Measurements from ENCODE around the gene IFITM1.

Gene IFITM1

GRCh38 chr11:271319-271715 lies 42.5 kb upstream of the IFITM1 start:
- no peak overlapping the region for H3K4me3 ChIP-seq (ENCODE audit: low read length)
- DNase-seq (ENCODE audit: low read depth), result no peak
- TF ChIP-seq, protein P1, sequence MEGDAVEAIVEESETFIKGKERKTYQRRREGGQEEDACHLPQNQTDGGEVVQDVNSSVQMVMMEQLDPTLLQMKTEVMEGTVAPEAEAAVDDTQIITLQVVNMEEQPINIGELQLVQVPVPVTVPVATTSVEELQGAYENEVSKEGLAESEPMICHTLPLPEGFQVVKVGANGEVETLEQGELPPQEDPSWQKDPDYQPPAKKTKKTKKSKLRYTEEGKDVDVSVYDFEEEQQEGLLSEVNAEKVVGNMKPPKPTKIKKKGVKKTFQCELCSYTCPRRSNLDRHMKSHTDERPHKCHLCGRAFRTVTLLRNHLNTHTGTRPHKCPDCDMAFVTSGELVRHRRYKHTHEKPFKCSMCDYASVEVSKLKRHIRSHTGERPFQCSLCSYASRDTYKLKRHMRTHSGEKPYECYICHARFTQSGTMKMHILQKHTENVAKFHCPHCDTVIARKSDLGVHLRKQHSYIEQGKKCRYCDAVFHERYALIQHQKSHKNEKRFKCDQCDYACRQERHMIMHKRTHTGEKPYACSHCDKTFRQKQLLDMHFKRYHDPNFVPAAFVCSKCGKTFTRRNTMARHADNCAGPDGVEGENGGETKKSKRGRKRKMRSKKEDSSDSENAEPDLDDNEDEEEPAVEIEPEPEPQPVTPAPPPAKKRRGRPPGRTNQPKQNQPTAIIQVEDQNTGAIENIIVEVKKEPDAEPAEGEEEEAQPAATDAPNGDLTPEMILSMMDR (IDR thresholded peaks at IDR 0.05; ENCODE audit: insufficient read depth, low read depth, low read length, missing control alignments), result no peak

DNA sequence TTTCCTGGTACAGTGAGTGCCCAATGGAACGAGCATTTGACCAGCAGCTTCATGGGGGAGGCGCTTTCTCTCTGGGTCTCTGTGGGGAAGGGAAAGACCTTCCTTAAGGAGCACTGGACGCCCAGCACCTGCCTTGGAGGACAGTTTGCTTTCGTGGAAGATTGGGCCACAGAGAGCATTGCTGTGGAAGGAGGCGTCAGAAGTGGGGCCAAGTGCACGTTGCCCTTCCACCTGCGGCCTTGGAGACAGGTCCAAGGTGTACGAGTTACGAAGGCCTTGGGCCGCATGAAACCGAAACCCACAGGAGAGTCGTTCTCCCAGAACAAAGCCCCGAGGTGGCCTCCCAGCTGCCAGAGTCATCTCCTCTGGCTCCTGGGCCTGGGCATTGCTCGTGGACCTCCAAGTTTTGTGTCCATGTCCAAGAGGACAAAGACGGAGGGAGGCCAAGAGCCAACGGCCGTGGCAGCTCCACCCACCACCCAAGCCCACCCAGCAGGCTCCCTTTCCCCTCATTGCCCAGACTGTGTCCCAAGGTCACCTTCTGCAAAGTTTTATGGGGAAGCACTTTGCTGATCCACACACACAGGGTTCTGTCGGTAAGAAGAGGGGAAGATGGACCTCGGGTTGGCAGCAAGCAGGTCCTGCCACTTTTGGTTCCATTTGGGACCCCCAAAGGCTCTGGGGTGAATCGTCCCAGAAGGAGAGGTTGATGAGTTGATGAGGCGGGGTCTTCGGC lies 41.5 kb upstream of the IFITM1 start:
- H3K4me3 ChIP-seq (ENCODE audit: low read length), result no peak overlapping the region
- TF ChIP-seq, protein P1 (IDR thresholded peaks at IDR 0.05; ENCODE audit: insufficient read depth, low read depth, low read length, missing control alignments), result no peak
- no peak for DNase-seq (ENCODE audit: low read depth)

DNA sequence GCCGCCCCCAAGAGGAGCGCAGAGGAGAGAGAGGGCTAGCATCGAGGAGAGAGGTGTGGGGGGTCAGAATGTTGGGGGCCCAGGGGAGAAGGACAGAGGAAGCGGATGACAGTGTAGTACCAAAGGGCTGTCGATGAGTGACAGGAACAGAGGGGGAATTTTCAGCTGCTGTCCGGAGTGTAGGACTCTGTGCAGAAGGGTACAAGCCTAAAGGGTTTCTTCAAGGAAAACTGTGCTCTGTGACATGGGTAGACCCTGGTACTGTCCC lies 41.0 kb upstream of the IFITM1 start:
- DNase-seq (ENCODE audit: low read depth), result no peak
- no peak overlapping the region for H3K4me3 ChIP-seq (ENCODE audit: low read length)
- TF ChIP-seq, protein P1 (IDR thresholded peaks at IDR 0.05; ENCODE audit: insufficient read depth, low read depth, low read length, missing control alignments), result no peak

DNA sequence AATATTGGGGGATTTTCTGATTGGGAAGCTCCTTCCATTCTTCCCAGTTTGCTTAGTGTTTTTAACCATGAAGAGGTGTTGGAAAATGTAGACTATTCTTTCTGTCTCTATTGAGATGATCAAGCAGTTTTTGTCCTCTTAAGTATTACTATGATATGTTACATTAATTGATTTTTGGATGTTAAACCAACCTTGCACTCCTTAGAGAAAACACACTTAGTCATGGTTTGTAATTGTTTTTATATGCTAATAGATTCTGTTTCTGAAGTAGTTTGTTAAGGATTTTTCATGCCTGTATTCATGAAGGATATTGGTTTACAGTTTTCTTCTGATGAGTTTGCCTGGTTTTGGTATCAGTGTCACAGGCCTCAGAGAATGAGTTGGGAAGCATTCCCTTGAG lies 37.6 kb upstream of the IFITM1 start:
- TF ChIP-seq, protein P1 (IDR thresholded peaks at IDR 0.05; ENCODE audit: insufficient read depth, low read depth, low read length, missing control alignments), result no peak
- DNase-seq (ENCODE audit: low read depth), result no peak
- no peak overlapping the region for H3K4me3 ChIP-seq (ENCODE audit: low read length)

DNA sequence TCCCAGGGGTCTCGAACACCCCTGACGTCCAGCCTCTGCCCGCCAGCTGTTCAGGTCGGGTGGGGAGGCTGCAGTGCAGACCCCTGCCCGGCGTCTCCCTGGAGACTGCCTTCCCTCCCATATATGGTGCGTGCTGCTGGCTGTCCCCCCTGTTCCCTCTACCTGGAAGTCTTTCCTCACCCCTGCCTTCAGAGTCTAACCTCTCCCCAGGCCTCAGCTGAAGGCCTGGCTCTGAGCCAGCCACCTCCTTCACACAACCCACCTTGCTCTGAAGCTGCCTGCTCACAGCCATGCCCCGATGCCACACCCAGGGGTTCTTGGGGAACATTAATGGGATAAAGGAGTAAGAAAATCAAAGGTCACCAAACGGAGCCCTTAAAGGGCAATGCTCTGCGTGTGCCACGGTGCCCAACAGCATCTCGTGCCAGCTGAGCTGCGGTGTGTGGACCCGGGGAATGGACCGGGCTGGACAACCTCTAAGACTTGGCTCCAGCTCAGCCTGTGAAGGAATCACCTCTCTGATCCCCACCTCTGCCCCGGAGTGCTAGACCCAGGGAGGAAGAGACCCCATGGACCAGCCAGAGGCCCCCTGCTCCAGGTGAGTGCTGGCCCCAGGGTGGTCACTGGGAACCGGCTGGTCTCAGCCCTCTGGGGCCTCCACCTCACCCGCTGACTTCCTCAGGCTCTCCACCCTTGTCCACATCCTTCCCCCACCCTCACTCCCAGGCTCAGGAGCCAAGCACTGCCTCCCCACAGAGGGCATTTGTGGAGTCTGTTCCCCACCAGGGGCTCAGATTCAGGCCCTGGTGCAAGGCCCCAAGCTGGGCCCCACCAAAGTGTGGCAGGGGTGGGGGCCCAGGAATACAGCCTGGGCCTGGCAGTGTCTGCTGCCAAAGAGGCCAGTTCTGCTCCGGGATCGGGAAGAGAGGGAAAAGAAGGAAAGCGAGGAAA lies 35.6 kb upstream of the IFITM1 start, which contains the start of gene NLRP6:
Gene NLRP6 (plus strand): TSS at position 407 of the 951 bp plus-strand sequence. CDS start 163 bp downstream, at position 570.
- TF ChIP-seq, protein P1 (IDR thresholded peaks at IDR 0.05; ENCODE audit: insufficient read depth, low read depth, low read length, missing control alignments), result no peak
- no peak for DNase-seq (ENCODE audit: low read depth)
- no peak within 1 kb of the TSS for H3K4me3 ChIP-seq (ENCODE audit: low read length)

GRCh38 chr11:279040-279965 lies 34.5 kb upstream of the IFITM1 start:
- no peak for DNase-seq (ENCODE audit: low read depth)
- TF ChIP-seq, protein P1 (IDR thresholded peaks at IDR 0.05; ENCODE audit: insufficient read depth, low read depth, low read length, missing control alignments), result no peak
- H3K4me3 ChIP-seq (ENCODE audit: low read length), result no peak overlapping the region

Data from epithelial cell of esophagus (primary cell).